Adrenal gland (tissue), 5 donors: Measurements from ENCODE around the gene PPM1M.

Source experiments
- CTCF ChIP-seq, 6 experiments: fragments of 450-650 bp in 4 of 6; fragments of 200-600 bp in 2 of 6; sonication (generic) in 1 of 6; IDR thresholded peaks; 1 replicate in 5 of 6; 2 replicates in 1 of 6; pipeline versions ENCODE4 v1.5.1 to v1.8.0; 2016 to 2021; ENCODE audit warnings: antibody characterized with exemption in 6 of 6, mild to moderate bottlenecking in 2 of 6, moderate library complexity in 1 of 6
- POLR2A ChIP-seq, 2 donors: fragments of 450-650 bp; IDR thresholded peaks; one replicate each; pipeline ENCODE4 v1.6.1; 2017; ENCODE audit warnings: antibody characterized with exemption in 2 of 2, mild to moderate bottlenecking in 2 of 2, moderate library complexity in 1 of 2
- donor health status: DM: no; HTN: no; CAD: no.

DNA sequence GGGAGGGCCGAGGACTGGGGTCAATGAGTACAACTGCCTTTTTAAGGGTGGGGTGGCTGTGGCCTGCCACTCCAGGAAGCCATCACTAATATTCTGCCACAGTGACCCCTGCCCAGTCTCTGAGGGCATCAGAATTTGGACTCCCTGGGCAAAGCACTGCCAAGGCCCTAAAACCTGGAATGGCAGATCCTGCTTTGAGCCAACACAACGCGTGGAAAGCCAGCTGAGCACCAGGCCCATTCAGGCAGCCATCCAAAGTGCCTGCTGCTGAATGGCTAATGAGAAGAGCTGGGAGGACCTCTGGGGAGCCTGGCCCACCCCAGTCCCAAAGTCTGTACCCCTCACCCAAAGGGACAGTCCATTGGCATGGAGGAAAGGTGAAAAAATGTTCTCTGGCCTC lies 11.6 kb upstream of the PPM1M start:
- TF ChIP-seq CTCF (IDR thresholded peaks at IDR 0.05) (no peak), POLR2A (IDR thresholded peaks at IDR 0.05) (no peak)
